ENCODE data around the gene TIGD2. TPM values are rescaled to one million over a fixed set of nuclear protein-coding genes. Genes with fewer than 3 reads are reported as not detected.

Gene TIGD2
- total RNA-seq, 2 experiments from 2014 or later = 3.3 to 3.9 TPM

DNA sequence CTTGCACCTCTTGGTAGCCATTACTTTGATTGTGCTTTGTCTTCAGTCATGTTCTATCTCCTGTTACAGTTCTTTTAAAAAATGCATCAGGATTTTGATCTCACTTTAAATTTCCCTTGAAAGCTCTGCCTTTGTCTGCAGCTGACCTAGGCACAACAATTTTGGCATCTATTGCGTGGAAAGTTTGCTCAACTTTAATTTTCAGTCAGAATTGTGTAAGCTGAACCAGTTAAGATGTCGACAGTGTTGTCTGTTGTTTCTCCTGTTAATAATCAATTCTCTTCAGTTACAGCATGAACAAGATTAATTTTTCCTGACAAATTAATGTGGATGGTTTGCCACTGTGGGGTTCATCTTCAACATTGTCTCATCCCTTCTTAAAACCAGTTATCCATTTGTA lies 34.9 kb downstream of the TIGD2 start:
- Mint-ChIP-seq H3K27me3 (no peaks in the 10 kb centered on the region), H3K36me3 (ENCODE audit: low read depth) (no peaks in the 10 kb centered on the region), H3K9me3 (no peaks in the 10 kb centered on the region), H3K4me1 (ENCODE audit: low read depth) (no peaks in the 10 kb centered on the region), H3K4me3 (no peak overlapping the region), H3K27ac (no peak overlapping the region)
- DNase-seq = no peak
- ATAC-seq (ENCODE audit: poor library complexity) = no peak
- H3K36me3 ChIP-seq (ENCODE audit: insufficient read depth, low read length) = no peaks in the 10 kb centered on the region
- peaks cover 0 to 8% of the 10 kb centered on the region in 2 experiments for H3K9me3 ChIP-seq (ENCODE audit: control insufficient read depth in 1 of 2, insufficient read depth in 1 of 2, low read length in 2 of 2)
- H3K4me1 ChIP-seq (ENCODE audit: insufficient read depth, low read length) = no peaks in the 10 kb centered on the region
- TF ChIP-seq, protein P1, sequence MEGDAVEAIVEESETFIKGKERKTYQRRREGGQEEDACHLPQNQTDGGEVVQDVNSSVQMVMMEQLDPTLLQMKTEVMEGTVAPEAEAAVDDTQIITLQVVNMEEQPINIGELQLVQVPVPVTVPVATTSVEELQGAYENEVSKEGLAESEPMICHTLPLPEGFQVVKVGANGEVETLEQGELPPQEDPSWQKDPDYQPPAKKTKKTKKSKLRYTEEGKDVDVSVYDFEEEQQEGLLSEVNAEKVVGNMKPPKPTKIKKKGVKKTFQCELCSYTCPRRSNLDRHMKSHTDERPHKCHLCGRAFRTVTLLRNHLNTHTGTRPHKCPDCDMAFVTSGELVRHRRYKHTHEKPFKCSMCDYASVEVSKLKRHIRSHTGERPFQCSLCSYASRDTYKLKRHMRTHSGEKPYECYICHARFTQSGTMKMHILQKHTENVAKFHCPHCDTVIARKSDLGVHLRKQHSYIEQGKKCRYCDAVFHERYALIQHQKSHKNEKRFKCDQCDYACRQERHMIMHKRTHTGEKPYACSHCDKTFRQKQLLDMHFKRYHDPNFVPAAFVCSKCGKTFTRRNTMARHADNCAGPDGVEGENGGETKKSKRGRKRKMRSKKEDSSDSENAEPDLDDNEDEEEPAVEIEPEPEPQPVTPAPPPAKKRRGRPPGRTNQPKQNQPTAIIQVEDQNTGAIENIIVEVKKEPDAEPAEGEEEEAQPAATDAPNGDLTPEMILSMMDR (IDR thresholded peaks at IDR 0.05) = no peak
- intact Hi-C loops (cut with DNase I, micrococcal nuclease) = no loop called here
- ChIA-PET CTCF (no interaction called here), POLR2A (no interaction called here)
- H3K4me3 ChIP-seq (ENCODE audit: low read length) = no peak overlapping the region
- H3K27ac ChIP-seq (ENCODE audit: low read depth in 1 of 2, low read length in 2 of 2) = no peak overlapping the region
- H3K27me3 ChIP-seq (ENCODE audit: control insufficient read depth in 1 of 2, insufficient read depth in 2 of 2, low read length in 2 of 2) = peaks cover 0 to 3% of the 10 kb centered on the region in 2 experiments

DNA sequence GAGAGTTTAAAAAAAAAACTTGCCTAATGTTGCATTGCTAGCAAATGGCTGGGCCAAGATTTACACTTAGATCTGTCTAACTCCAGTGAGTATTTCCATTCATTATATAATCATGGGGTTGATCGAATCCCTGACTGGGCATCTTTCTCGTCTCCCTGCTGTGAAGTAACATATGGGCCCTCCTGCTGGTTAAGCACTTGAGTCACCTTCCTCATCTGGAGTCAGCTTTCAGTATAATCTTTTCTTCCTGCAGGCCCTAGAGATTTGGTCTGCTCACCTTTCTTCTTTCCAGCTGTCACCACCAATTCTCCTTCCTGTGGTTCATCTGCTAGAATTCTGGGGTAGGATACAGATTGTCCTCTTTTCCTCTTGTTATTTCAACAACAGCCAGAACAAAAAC lies 41.6 kb downstream of the TIGD2 start:
- Mint-ChIP-seq H3K27ac (no peak overlapping the region), H3K36me3 (ENCODE audit: low read depth) (no peaks in the 10 kb centered on the region), H3K9me3 (no peaks in the 10 kb centered on the region), H3K4me3 (no peak overlapping the region), H3K4me1 (ENCODE audit: low read depth) (no peaks in the 10 kb centered on the region), H3K27me3 (peaks cover 3% of the 10 kb centered on the region)
- H3K9me3 ChIP-seq (ENCODE audit: control insufficient read depth in 1 of 2, insufficient read depth in 1 of 2, low read length in 2 of 2) = peaks cover 0 to 8% of the 10 kb centered on the region in 2 experiments
- ATAC-seq (ENCODE audit: poor library complexity) (no peak), DNase-seq (no peak)
- H3K27me3 ChIP-seq (ENCODE audit: control insufficient read depth in 1 of 2, insufficient read depth in 2 of 2, low read length in 2 of 2) = peaks cover 0 to 3% of the 10 kb centered on the region in 2 experiments
- CTCF ChIA-PET = no interaction called here
- H3K27ac ChIP-seq (ENCODE audit: low read depth in 1 of 2, low read length in 2 of 2) = no peak overlapping the region
- POLR2A ChIA-PET = no interaction called here
- TF ChIP-seq, protein P1 (IDR thresholded peaks at IDR 0.05) = no peak
- H3K4me1 ChIP-seq (ENCODE audit: insufficient read depth, low read length) = no peaks in the 10 kb centered on the region
- H3K4me3 ChIP-seq (ENCODE audit: low read length) = no peak overlapping the region
- H3K36me3 ChIP-seq (ENCODE audit: insufficient read depth, low read length) = no peaks in the 10 kb centered on the region
- intact Hi-C loops (cut with DNase I, micrococcal nuclease) = no loop called here

DNA sequence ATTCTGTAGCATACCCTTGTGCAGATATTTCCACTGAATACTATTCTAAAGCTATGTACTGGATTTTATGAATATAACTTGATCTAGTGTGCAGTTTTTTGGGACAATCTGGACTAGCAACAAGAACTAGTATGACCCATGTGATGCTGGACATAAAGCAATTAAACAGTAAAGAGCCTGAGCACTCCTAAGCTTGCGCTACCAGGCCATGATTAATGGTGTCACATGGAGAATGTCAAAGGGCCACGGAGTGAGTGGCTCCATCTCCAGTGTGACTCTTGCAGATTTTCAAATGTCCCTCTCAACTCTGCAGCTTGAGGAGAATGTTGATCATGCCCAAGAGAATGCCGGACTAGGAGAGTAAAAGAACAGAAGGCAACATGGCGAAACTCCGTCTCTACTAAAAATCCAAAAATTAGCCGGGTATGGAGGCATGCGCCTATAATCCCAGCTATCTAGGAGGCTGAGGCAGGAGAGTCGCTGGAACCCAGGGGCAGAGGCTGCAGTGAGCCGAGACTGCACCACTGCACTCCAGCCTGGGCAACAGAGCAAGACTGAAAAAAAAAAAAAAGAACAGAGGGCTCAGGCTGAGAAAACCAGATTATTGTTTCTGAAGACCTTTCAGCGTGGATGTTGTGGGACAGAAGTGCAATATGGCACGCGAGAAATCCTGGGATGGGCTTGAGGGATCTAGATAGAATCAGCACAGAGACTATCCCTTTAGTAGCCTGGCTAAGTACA lies 45.0 kb downstream of the TIGD2 start:
- Histone ChIP-seq H3K27me3 (ENCODE audit: control insufficient read depth in 1 of 2, insufficient read depth in 2 of 2, low read length in 2 of 2) (no peaks in the 10 kb centered on the region), H3K9me3 (ENCODE audit: control insufficient read depth in 1 of 2, insufficient read depth in 1 of 2, low read length in 2 of 2) (no peaks in the 10 kb centered on the region), H3K4me3 (ENCODE audit: low read length) (no peak overlapping the region), H3K36me3 (ENCODE audit: insufficient read depth, low read length) (no peaks in the 10 kb centered on the region), H3K27ac (ENCODE audit: low read depth in 1 of 2, low read length in 2 of 2) (no peak overlapping the region), H3K4me1 (ENCODE audit: insufficient read depth, low read length) (no peaks in the 10 kb centered on the region)
- ATAC-seq (ENCODE audit: poor library complexity) (no peak), DNase-seq (no peak)
- ChIA-PET CTCF (interaction anchor here (0.6 kb wide), 1 partner anchor 36 kb away, joined by 5 read pairs; no protein-coding TSS in a partner anchor), POLR2A (no interaction called here)
- Mint-ChIP-seq H3K27me3 (peaks cover 3% of the 10 kb centered on the region), H3K4me1 (ENCODE audit: low read depth) (no peaks in the 10 kb centered on the region), H3K4me3 (no peak overlapping the region), H3K9me3 (no peaks in the 10 kb centered on the region), H3K27ac (no peak overlapping the region), H3K36me3 (ENCODE audit: low read depth) (no peaks in the 10 kb centered on the region)
- TF ChIP-seq, protein P1 (IDR thresholded peaks at IDR 0.05) = no peak
- intact Hi-C loops (cut with DNase I, micrococcal nuclease) = loop anchor here in 1 of 2 experiments (5.0 kb wide), 1 partner anchor 746 kb away; no protein-coding TSS in a partner anchor
